PC-9 (cell line): ENCODE measurements around the gene PPP2R3A. TPM values are rescaled to one million over a fixed set of nuclear protein-coding genes. Genes with fewer than 3 reads are reported as not detected.

Source experiments
- BruUV-seq: library from RNA; stranded (reverse); fragments of 400-500 nt; replicated peaks from 2 replicates; lab custom pipeline; 2021; lab: Mats Ljungman, UMichigan
- CTCF ChIA-PET: fragments of 300-600 bp; sonication (Branson Sonifier 250); formaldehyde crosslinking; loops from one replicate; lab custom pipeline; 2022; ENCODE audit warnings: antibody characterized with exemption; lab: Charles Lee
- POLR2A ChIA-PET: fragments of 300-600 bp; sonication (Branson Sonifier 250); formaldehyde crosslinking; loops from one replicate; lab custom pipeline; 2022; ENCODE audit warnings: antibody characterized with exemption; ENCODE audit not compliant: unreplicated experiment; lab: Charles Lee
- DNase-seq, 2 experiments: peaks; one replicate each; pipeline versions ENCODE4 v3.0.0 to v3.0.0-alpha.2; 2015 to 2022; ENCODE audit warnings: mixed read lengths in 1 of 2
- H2AFZ ChIP-seq: fragments of 200-600 bp; sonication (generic); 2 replicates; pipeline ENCODE4 v1.8.1; 2017; ENCODE audit warnings: antibody characterized with exemption
- H3F3A ChIP-seq: fragments of 200-600 bp; sonication (generic); 2 replicates; pipeline ENCODE4 v1.8.1; 2017; ENCODE audit warnings: antibody characterized with exemption, mild to moderate bottlenecking, low read depth; ENCODE audit not compliant: insufficient read depth
- H3K27ac ChIP-seq: fragments of 200-600 bp; sonication (generic); 2 replicates; pipeline ENCODE4 v1.6.1; 2016; ENCODE audit warnings: mixed run types
- H3K27me3 ChIP-seq: fragments of 200-600 bp; sonication (generic); 2 replicates; pipeline ENCODE4 v1.6.1; 2016; ENCODE audit warnings: low read depth, mixed run types; ENCODE audit not compliant: insufficient read depth
- H3K36me3 ChIP-seq: fragments of 200-600 bp; sonication (generic); 2 replicates; pipeline ENCODE4 v1.6.1; 2016; ENCODE audit warnings: low read depth, mixed run types
- H3K4me1 ChIP-seq: fragments of 200-600 bp; sonication (generic); replicated peaks from 2 replicates; pipeline ENCODE4 v1.6.1; 2016; ENCODE audit warnings: mixed run types; ENCODE audit not compliant: insufficient read depth
- H3K4me2 ChIP-seq: fragments of 200-600 bp; sonication (generic); 2 replicates; pipeline ENCODE4 v1.6.1; 2017; ENCODE audit warnings: mixed run types
- H3K4me3 ChIP-seq: fragments of 200-600 bp; sonication (generic); 2 replicates; pipeline ENCODE4 v1.6.1; 2016; ENCODE audit warnings: mixed run types
- H3K79me2 ChIP-seq: fragments of 200-600 bp; sonication (generic); 2 replicates; pipeline ENCODE4 v1.6.1; 2017; ENCODE audit warnings: low read depth, mixed run types
- H3K9me2 ChIP-seq: fragments of 200-600 bp; sonication (generic); 2 replicates; pipeline ENCODE4 v1.8.1; 2017; ENCODE audit warnings: mild to moderate bottlenecking; ENCODE audit not compliant: insufficient read depth
- H3K9me3 ChIP-seq: fragments of 200-600 bp; sonication (generic); 2 replicates; pipeline ENCODE4 v1.8.1; 2016; ENCODE audit warnings: low read depth; ENCODE audit not compliant: insufficient read depth
- H4K20me1 ChIP-seq: fragments of 200-600 bp; sonication (generic); 2 replicates; pipeline ENCODE4 v1.8.1; 2017; ENCODE audit not compliant: insufficient read depth
- CTCF ChIP-seq: fragments of 200-600 bp; sonication (generic); conservative IDR thresholded peaks from 2 replicates; pipeline ENCODE4 v1.6.1; 2017; ENCODE audit warnings: mixed run types, antibody characterized with exemption, mild to moderate bottlenecking, moderate library complexity
- EZH2 ChIP-seq: fragments of 200-600 bp; sonication (generic); IDR thresholded peaks from 2 replicates; pipeline ENCODE4 v1.8.0; 2017; ENCODE audit warnings: antibody characterized with exemption, low read depth
- intact Hi-C: fragments of 100-400 bp; cut with micrococcal nuclease; formaldehyde crosslinking; loops from one replicate; pipeline ENCODE4 v1.10.0; 2022; ENCODE audit not compliant: unreplicated experiment
- total RNA-seq: library from RNA; stranded (reverse); gene quantifications from 2 replicates; pipeline ENCODE4 v1.2.3, GENCODE V29; 2021

PPP2R3A gene
- total RNA-seq, 1 experiment from 2014 or later: 42.6 TPM

GRCh38 chr3:136038668-136039067 lies 73.1 kb downstream of the PPP2R3A start:
- Histone ChIP-seq H3K4me3 (no peak overlapping the region), H3F3A (no peaks in the 10 kb centered on the region), H3K36me3 (no peaks in the 10 kb centered on the region), H3K79me2 (no peaks in the 10 kb centered on the region), H4K20me1 (no peaks in the 10 kb centered on the region), H2AFZ (no peak overlapping the region), H3K4me2 (no peak overlapping the region), H3K9me2 (no peaks in the 10 kb centered on the region), H3K27ac (no peak overlapping the region), H3K27me3 (no peaks in the 10 kb centered on the region), H3K4me1 (no peaks in the 10 kb centered on the region), H3K9me3 (no peaks in the 10 kb centered on the region)
- DNase-seq: no peak
- CTCF ChIA-PET: no interaction called here
- POLR2A ChIA-PET: no interaction called here
- intact Hi-C loops: no loop called here
- BruUV-seq: no TSS peak
- no peak for TF ChIP-seq CTCF
- no peak for TF ChIP-seq EZH2

GRCh38 chr3:136042608-136043221 lies 77.2 kb downstream of the PPP2R3A start:
- Histone ChIP-seq H3K9me3 (no peaks in the 10 kb centered on the region), H3K4me1 (no peaks in the 10 kb centered on the region), H3K79me2 (no peaks in the 10 kb centered on the region), H3K27me3 (no peaks in the 10 kb centered on the region), H3K9me2 (no peaks in the 10 kb centered on the region), H3F3A (no peaks in the 10 kb centered on the region), H3K27ac (no peak overlapping the region), H4K20me1 (no peaks in the 10 kb centered on the region), H3K36me3 (no peaks in the 10 kb centered on the region), H3K4me3 (no peak overlapping the region), H3K4me2 (no peak overlapping the region), H2AFZ (no peak overlapping the region)
- ChIA-PET POLR2A (interaction anchor here (0.6 kb wide), 1 partner anchor 1287 kb away, joined by 3 read pairs; no protein-coding TSS in a partner anchor), CTCF (interaction anchor here (0.7 to 2.1 kb wide), 8 partner anchors 136 to 567 kb away, joined by 3 to 19 read pairs (median 4); no protein-coding TSS in a partner anchor)
- intact Hi-C loops: loop anchor here (1.0 to 5.0 kb wide), 5 partner anchors 76 to 1442 kb away; no protein-coding TSS in a partner anchor
- BruUV-seq: no TSS peak
- DNase-seq: peak in 1 of 2 experiments; percentile 48
- TF ChIP-seq EZH2 (no peak), CTCF (peak; percentile 82)

GRCh38 chr3:136044980-136045745 lies 79.6 kb downstream of the PPP2R3A start:
- H4K20me1 ChIP-seq: no peaks in the 10 kb centered on the region
- CTCF ChIA-PET: no interaction called here
- no peaks in the 10 kb centered on the region for H3K9me3 ChIP-seq
- H3F3A ChIP-seq: no peaks in the 10 kb centered on the region
- no peaks in the 10 kb centered on the region for H3K4me1 ChIP-seq
- POLR2A ChIA-PET: no interaction called here
- no peaks in the 10 kb centered on the region for H3K9me2 ChIP-seq
- no peak overlapping the region for H2AFZ ChIP-seq
- no peaks in the 10 kb centered on the region for H3K79me2 ChIP-seq
- intact Hi-C loops: loop anchor here (5.0 kb wide), 1 partner anchor 308 kb away; no protein-coding TSS in a partner anchor
- TF ChIP-seq EZH2 (no peak), CTCF (no peak)
- H3K4me3 ChIP-seq: no peak overlapping the region
- no TSS peak for BruUV-seq
- no peak overlapping the region for H3K4me2 ChIP-seq
- no peak overlapping the region for H3K27ac ChIP-seq
- no peak for DNase-seq
- no peaks in the 10 kb centered on the region for H3K27me3 ChIP-seq
- H3K36me3 ChIP-seq: no peaks in the 10 kb centered on the region
